Suprapubic skin (tissue), 4 donors: ENCODE results near the gene FRMD4A. TPM values are rescaled to one million over a fixed set of nuclear protein-coding genes. Genes with fewer than 3 reads are reported as not detected.

Source experiments
- DNase-seq, 2 donors: peaks; one replicate each; pipeline ENCODE4 v3.0.0-alpha.2; 2019; ENCODE audit warnings: low spot score in 2 of 2
- H3K27ac ChIP-seq: fragments of 200-600 bp; sonication (generic); one replicate; pipeline ENCODE4 v1.5.1; 2019
- H3K27me3 ChIP-seq: fragments of 200-600 bp; sonication (generic); one replicate; pipeline ENCODE4 v1.5.1; 2019
- H3K36me3 ChIP-seq: fragments of 200-600 bp; sonication (generic); one replicate; pipeline ENCODE4 v1.5.1; 2019
- H3K4me1 ChIP-seq: fragments of 200-600 bp; sonication (generic); one replicate; pipeline ENCODE4 v1.5.1; 2019
- H3K4me3 ChIP-seq: fragments of 200-600 bp; sonication (generic); one replicate; pipeline ENCODE4 v1.5.1; 2019; ENCODE audit warnings: mild to moderate bottlenecking
- H3K9me3 ChIP-seq: fragments of 200-600 bp; sonication (generic); one replicate; pipeline ENCODE4 v1.5.1; 2019
- CTCF ChIP-seq, 2 donors: fragments of 200-600 bp in 1 of 2; fragments of 450-650 bp in 1 of 2; sonication (generic) in 1 of 2; IDR thresholded peaks; one replicate each; pipeline ENCODE4 v1.5.1; 2016 to 2019; ENCODE audit warnings: antibody characterized with exemption in 2 of 2, mild to moderate bottlenecking in 1 of 2, moderate library complexity in 1 of 2
- EP300 ChIP-seq: sonication (generic); formaldehyde crosslinking; IDR thresholded peaks from one replicate; pipeline ENCODE4 v1.6.1; 2017; ENCODE audit warnings: antibody characterized with exemption
- POLR2A ChIP-seq, 2 donors: fragments of 450-650 bp; IDR thresholded peaks; one replicate each; pipeline ENCODE4 v1.6.1; 2017; ENCODE audit warnings: antibody characterized with exemption in 2 of 2, mild to moderate bottlenecking in 2 of 2, moderate library complexity in 2 of 2
- POLR2AphosphoS5 ChIP-seq, 3 donors: sonication (generic); formaldehyde crosslinking; IDR thresholded peaks; one replicate each; pipeline ENCODE4 v1.6.1; 2017; ENCODE audit warnings: antibody characterized with exemption in 3 of 3
- WGBS: methylation state at CpG from one replicate; pipeline ENCODE4 v1.1.5; 2018; 5-methylcytosine and 5-hydroxymethylcytosine counted together
- total RNA-seq, 4 donors: library from RNA; depleted of rRNA; stranded (reverse); fragments of >200 nt; gene quantifications; one replicate each; pipeline ENCODE4 v1.1.0, GENCODE V29; 2016

Gene FRMD4A
- total RNA-seq, 4 donors from 2014 or later: 27.4 to 86.3 (median 58.0) TPM

GRCh38 chr10:14035506-14035905, 295.2 kb downstream of the FRMD4A start:
- no peaks in the 10 kb centered on the region for H3K9me3 ChIP-seq
- H3K4me3 ChIP-seq: no peak overlapping the region
- H3K27ac ChIP-seq: no peak overlapping the region
- TF ChIP-seq EP300 (no peak), POLR2AphosphoS5 (IDR thresholded peaks at IDR 0.05) (no peak), POLR2A (IDR thresholded peaks at IDR 0.05) (no peak), CTCF (IDR thresholded peaks at IDR 0.05) (no peak)
- no peaks in the 10 kb centered on the region for H3K27me3 ChIP-seq
- DNase-seq: no peak
- 71% methylated on average over 6 of the region's 6 CpGs for WGBS
- H3K4me1 ChIP-seq: peaks cover 6% of the 10 kb centered on the region
- H3K36me3 ChIP-seq: no peaks in the 10 kb centered on the region

DNA sequence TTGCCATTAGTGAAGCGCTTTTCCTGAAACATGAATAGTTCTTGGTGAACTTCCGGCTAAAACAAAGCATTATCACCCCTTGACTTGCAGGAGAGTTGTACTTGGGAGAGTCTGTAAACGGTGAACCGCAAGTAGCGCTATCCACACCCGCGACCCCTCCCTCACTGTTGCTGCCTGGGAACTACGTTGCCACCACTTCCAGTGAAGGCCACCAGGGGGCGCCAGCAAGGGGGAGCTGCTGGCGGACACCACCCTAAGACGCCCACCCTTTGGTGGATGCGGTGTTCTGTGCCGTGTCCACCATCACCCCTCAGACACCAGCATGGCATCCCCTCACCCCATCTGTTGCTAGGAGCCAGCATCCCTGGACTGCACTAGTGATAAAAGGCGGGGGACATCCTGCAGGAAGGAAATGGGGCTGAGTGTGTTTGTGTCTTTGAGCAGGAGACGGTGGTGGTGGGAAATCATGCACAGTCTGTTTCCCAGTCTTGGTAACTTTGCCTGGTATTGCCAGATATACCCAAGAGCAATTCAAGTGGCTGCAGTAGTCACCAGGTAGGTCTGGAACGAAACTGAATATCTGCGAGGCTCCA, 298.2 kb downstream of the FRMD4A start:
- Histone ChIP-seq H3K27me3 (no peaks in the 10 kb centered on the region), H3K9me3 (no peaks in the 10 kb centered on the region), H3K4me1 (no peaks in the 10 kb centered on the region), H3K27ac (no peak overlapping the region), H3K36me3 (no peaks in the 10 kb centered on the region), H3K4me3 (no peak overlapping the region)
- DNase-seq: no peak
- TF ChIP-seq CTCF (IDR thresholded peaks at IDR 0.05) (peak in 1 of 2 donors; percentile 44), EP300 (no peak)
- 59% methylated on average over 12 of the region's 17 CpGs for WGBS

- TF ChIP-seq EP300 (no peak), CTCF (IDR thresholded peaks at IDR 0.05) (no peak), POLR2A (IDR thresholded peaks at IDR 0.05) (no peak), POLR2AphosphoS5 (IDR thresholded peaks at IDR 0.05) (no peak)
Measured at GRCh38 chr10:14026325-14026724, 304.4 kb downstream of the FRMD4A start.

GRCh38 chr10:14025283-14026189, 305.2 kb downstream of the FRMD4A start:
- TF ChIP-seq POLR2AphosphoS5 (IDR thresholded peaks at IDR 0.05): no peak
- no peak for TF ChIP-seq POLR2A (IDR thresholded peaks at IDR 0.05)
- TF ChIP-seq CTCF (IDR thresholded peaks at IDR 0.05): no peak
- no peak for TF ChIP-seq EP300
- H3K27me3 ChIP-seq: no peaks in the 10 kb centered on the region
- H3K4me3 ChIP-seq: no peak overlapping the region
- no peaks in the 10 kb centered on the region for H3K9me3 ChIP-seq
- H3K27ac ChIP-seq: no peak overlapping the region
- WGBS: 83% methylated on average over 10 of the region's 10 CpGs
- no peak for DNase-seq
- H3K4me1 ChIP-seq: peaks cover 5% of the 10 kb centered on the region
- no peaks in the 10 kb centered on the region for H3K36me3 ChIP-seq

More at GRCh38 chr10:14026325-14026724, 304.4 kb downstream of the FRMD4A start:
- Histone ChIP-seq H3K27me3 (no peaks in the 10 kb centered on the region), H3K36me3 (no peaks in the 10 kb centered on the region), H3K27ac (no peak overlapping the region), H3K9me3 (no peaks in the 10 kb centered on the region), H3K4me3 (no peak overlapping the region), H3K4me1 (peaks cover 5% of the 10 kb centered on the region)
- WGBS: 93% methylated on average over 4 of the region's 4 CpGs
- no peak for DNase-seq
